ENCODE data around the gene MTARC2. TPM values are rescaled to one million over a fixed set of nuclear protein-coding genes. Genes with fewer than 3 reads are reported as not detected.

Gene MTARC2
- total and polyA plus RNA-seq, 7 donors = 4.8 to 22.7 (median 11.9) TPM

DNA sequence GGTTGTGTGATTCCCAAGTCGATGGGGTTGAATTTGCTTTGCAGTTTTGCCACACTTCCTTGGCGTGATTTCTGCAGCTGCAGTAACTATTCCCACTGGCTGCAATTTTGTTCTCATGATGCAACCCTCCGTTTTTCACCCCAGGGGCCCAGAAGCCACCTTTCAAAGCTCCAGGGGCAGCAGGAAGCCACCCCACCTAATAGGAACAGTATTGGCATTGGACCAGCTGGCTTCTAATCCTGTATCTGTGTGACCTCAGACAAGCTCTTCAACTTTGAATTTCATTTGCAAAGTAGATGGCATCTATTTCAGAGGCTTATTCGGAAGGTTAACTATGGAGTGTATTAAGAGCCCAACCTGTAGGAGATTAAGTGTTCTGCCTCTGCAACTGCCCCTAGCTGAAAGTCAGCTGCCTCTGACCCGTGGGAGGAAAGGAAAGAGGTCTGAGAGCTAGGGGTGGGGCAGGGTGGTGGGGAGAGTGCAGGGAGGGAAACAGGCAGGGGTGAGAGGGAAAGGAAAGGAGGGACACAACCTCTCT, 45.3 kb upstream of the MTARC2 start:
- peaks cover 0 to 13% (median 5%) of the 10 kb centered on the region in 4 donors for H3K4me1 ChIP-seq
- intact Hi-C loops (cut with DNase I) = no loop called here
- H3K27ac ChIP-seq = no peak overlapping the region
- no peaks in the 10 kb centered on the region for H3K27me3 ChIP-seq
- H3K4me3 ChIP-seq = no peak overlapping the region
- 68 to 69% methylated on average over 5 of the region's 5 CpGs for WGBS, 2 donors
- no peaks in the 10 kb centered on the region for H3K9me3 ChIP-seq
- TF ChIP-seq POLR2AphosphoS5 (IDR thresholded peaks at IDR 0.05) (no peak), POLR2A (IDR thresholded peaks at IDR 0.05) (no peak), EP300 (IDR thresholded peaks at IDR 0.05) (no peak)
- TF ChIP-seq, protein P1, sequence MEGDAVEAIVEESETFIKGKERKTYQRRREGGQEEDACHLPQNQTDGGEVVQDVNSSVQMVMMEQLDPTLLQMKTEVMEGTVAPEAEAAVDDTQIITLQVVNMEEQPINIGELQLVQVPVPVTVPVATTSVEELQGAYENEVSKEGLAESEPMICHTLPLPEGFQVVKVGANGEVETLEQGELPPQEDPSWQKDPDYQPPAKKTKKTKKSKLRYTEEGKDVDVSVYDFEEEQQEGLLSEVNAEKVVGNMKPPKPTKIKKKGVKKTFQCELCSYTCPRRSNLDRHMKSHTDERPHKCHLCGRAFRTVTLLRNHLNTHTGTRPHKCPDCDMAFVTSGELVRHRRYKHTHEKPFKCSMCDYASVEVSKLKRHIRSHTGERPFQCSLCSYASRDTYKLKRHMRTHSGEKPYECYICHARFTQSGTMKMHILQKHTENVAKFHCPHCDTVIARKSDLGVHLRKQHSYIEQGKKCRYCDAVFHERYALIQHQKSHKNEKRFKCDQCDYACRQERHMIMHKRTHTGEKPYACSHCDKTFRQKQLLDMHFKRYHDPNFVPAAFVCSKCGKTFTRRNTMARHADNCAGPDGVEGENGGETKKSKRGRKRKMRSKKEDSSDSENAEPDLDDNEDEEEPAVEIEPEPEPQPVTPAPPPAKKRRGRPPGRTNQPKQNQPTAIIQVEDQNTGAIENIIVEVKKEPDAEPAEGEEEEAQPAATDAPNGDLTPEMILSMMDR (IDR thresholded peaks at IDR 0.05) = no peak
- no peaks in the 10 kb centered on the region for H3K36me3 ChIP-seq
- DNase-seq = no peak

DNA sequence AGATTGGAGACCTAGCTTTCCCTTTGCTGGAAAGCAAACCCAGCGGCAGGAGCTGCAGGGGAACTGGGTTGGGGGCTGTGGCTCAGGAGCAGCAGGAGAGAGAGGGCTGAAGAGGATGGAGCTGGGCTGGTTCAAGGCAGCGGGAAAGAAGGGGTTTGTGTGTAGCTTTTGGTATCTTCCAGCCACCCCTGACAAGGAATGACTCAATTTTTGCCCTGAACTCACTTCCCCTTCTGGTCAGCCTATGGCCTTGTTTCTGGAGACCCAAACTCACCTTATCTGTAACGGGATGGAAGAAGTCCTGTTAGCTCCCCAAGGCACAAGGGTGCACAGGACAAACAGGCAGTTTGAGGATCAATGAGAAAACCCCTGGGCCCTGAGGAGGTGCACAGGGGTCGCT, 44.8 kb upstream of the MTARC2 start:
- intact Hi-C loops (cut with DNase I) = no loop called here
- no peak for TF ChIP-seq POLR2AphosphoS5 (IDR thresholded peaks at IDR 0.05)
- TF ChIP-seq POLR2A (IDR thresholded peaks at IDR 0.05) = no peak
- no peak for TF ChIP-seq EP300 (IDR thresholded peaks at IDR 0.05)
- TF ChIP-seq, protein P1 (IDR thresholded peaks at IDR 0.05) = no peak
- no peak for DNase-seq
- Histone ChIP-seq H3K36me3 (no peaks in the 10 kb centered on the region), H3K27me3 (no peaks in the 10 kb centered on the region), H3K4me3 (no peak overlapping the region), H3K27ac (no peak overlapping the region), H3K4me1 (peaks cover 0 to 13% (median 5%) of the 10 kb centered on the region in 4 donors), H3K9me3 (no peaks in the 10 kb centered on the region)
- 87% methylated on average over 4 of the region's 4 CpGs for WGBS, 2 donors

DNA sequence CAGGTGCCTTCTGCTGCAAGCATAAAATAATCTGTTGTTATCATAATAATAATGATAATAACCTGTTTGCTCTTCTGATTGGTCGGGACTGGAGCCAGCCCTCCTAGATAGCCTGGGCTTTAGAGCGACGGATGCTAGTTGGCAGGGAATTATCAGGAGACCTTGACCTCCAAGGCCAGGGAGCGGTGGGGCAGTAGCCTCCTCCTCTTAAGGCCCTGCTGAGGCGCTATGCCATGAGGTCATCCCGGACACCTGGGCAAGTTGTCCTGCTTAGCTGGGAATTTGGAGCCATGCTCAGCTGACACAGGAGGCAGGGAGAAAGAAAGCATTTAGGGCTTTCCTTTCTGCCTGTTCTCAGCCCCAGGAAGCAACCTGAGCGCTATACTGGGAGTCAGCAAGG, 42.3 kb upstream of the MTARC2 start:
- Histone ChIP-seq H3K27me3 (no peaks in the 10 kb centered on the region), H3K36me3 (no peaks in the 10 kb centered on the region), H3K4me3 (no peak overlapping the region), H3K27ac (no peak overlapping the region), H3K9me3 (no peaks in the 10 kb centered on the region), H3K4me1 (peaks cover 0 to 4% (median under 1%) of the 10 kb centered on the region in 4 donors)
- DNase-seq = no peak
- intact Hi-C loops (cut with DNase I) = no loop called here
- TF ChIP-seq, protein P1 (IDR thresholded peaks at IDR 0.05) = no peak
- TF ChIP-seq POLR2A (IDR thresholded peaks at IDR 0.05) = no peak
- no peak for TF ChIP-seq EP300 (IDR thresholded peaks at IDR 0.05)
- no peak for TF ChIP-seq POLR2AphosphoS5 (IDR thresholded peaks at IDR 0.05)
- WGBS, 2 donors = 84 to 90% methylated on average over 7 of the region's 7 CpGs

DNA sequence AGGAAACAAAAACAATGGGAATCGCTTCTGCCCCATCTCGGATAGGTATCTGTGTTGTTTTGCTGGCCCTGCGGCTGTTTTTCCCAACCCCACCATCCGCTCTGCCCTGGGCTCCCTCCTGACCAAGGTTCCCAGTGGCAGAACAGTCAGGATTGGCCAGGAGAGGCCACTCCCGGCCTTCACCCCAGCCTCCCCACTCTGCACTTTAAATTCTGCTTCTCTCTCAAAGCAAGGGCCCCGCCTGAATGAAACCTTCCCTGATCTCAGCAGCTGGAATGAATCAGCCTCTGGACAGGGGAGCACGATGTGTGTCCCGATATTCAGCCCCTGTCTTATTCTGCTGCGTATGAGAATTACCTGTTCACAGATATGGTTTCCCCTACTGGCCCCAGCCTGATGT, 41.6 kb upstream of the MTARC2 start:
- Histone ChIP-seq H3K27me3 (no peaks in the 10 kb centered on the region), H3K4me1 (no peaks in the 10 kb centered on the region), H3K27ac (no peak overlapping the region), H3K36me3 (no peaks in the 10 kb centered on the region), H3K9me3 (no peaks in the 10 kb centered on the region), H3K4me3 (no peak overlapping the region)
- no peak for TF ChIP-seq POLR2A (IDR thresholded peaks at IDR 0.05)
- TF ChIP-seq POLR2AphosphoS5 (IDR thresholded peaks at IDR 0.05) = no peak
- TF ChIP-seq, protein P1 (IDR thresholded peaks at IDR 0.05) = no peak
- no peak for TF ChIP-seq EP300 (IDR thresholded peaks at IDR 0.05)
- no peak for DNase-seq
- 83 to 85% methylated on average over 9 of the region's 9 CpGs for WGBS, 2 donors
- intact Hi-C loops (cut with DNase I) = no loop called here

DNA sequence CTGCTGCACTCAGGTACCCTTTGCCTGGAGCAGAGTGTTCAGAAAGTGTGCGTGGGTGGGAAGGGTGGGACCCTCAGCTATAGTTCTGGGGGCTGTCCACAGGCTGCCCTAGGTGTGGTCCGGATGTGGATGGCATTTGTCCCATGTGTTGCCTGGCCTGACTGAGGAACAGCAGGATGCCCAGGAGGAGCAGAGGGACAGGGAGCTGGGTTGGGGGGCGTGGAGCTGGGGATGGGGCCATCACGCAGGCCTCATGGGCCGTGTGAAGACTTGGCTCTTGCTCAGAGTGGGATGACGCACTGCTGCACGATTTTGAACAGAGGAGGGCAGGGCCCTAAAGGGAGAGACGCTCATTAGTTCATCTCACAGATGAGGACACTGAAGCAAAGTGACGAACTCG, 41.0 kb upstream of the MTARC2 start:
- intact Hi-C loops (cut with DNase I) = no loop called here
- H3K36me3 ChIP-seq = no peaks in the 10 kb centered on the region
- 88 to 92% methylated on average over 10 of the region's 10 CpGs for WGBS, 2 donors
- H3K4me3 ChIP-seq = no peak overlapping the region
- TF ChIP-seq POLR2A (IDR thresholded peaks at IDR 0.05) (no peak), EP300 (IDR thresholded peaks at IDR 0.05) (no peak), POLR2AphosphoS5 (IDR thresholded peaks at IDR 0.05) (no peak)
- TF ChIP-seq, protein P1 (IDR thresholded peaks at IDR 0.05) = no peak
- no peaks in the 10 kb centered on the region for H3K9me3 ChIP-seq
- H3K4me1 ChIP-seq = no peaks in the 10 kb centered on the region
- H3K27me3 ChIP-seq = no peaks in the 10 kb centered on the region
- no peak for DNase-seq
- no peak overlapping the region for H3K27ac ChIP-seq

All from sigmoid colon (tissue), 7 donors.